Measurements from ENCODE around the gene RAMAC.
"Not testable (repeated sequence)": the region's sequence is repeated elsewhere in the genome, so short reads cannot be mapped to it uniquely, and the experiment has no call there.

RAMAC gene

DNA sequence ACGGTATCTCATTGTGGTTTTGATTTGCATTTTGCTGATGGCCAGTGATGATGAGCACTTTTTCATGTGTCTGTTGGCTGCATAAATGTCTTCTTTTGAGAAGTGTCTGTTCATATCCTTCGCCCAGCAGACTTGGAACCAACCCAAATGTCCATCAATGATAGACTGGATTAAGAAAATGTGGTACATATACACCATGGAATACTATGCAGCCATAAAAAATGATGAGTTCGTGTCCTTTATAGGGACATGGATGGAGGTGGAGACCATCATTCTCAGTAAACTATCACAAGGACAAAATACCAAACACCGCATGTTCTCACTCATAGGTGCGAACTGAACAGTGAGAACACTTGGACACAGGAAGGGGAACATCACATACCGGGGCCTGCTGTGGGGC is 45.2 kb downstream of the RAMAC start:
- H3K14ac ChIP-seq (ENCODE audit: low read length); H3K4me1 ChIP-seq (ENCODE audit: control insufficient read depth in 2 of 2, insufficient read depth in 1 of 2, low read depth in 1 of 2, low read length in 2 of 2); H3K9ac ChIP-seq (ENCODE audit: low read depth, low read length, poor library complexity); H3K27ac ChIP-seq (replicated peaks; ENCODE audit: low read length); H3K79me1 ChIP-seq (ENCODE audit: low read depth, low read length); H3K18ac ChIP-seq (ENCODE audit: low read length); H2BK120ac ChIP-seq (ENCODE audit: low read depth, low read length); H4K91ac ChIP-seq (ENCODE audit: low read depth, low read length, poor library complexity); H2BK15ac ChIP-seq (ENCODE audit: low read length); H3K4ac ChIP-seq (ENCODE audit: low read length); H2AFZ ChIP-seq (ENCODE audit: low read length); DNase-seq (ENCODE audit: low spot score); H2BK12ac ChIP-seq (ENCODE audit: low read length); H4K8ac ChIP-seq (ENCODE audit: low read depth, low read length); H3K27me3 ChIP-seq (ENCODE audit: control insufficient read depth in 3 of 3, insufficient read depth in 3 of 3, low read depth in 1 of 3, low read length in 3 of 3); H2BK5ac ChIP-seq (ENCODE audit: low read length); H3K23ac ChIP-seq (ENCODE audit: low read depth, low read length, poor library complexity); H3K4me2 ChIP-seq (ENCODE audit: insufficient read depth, low read length, poor library complexity, severe bottlenecking); H3K4me3 ChIP-seq (ENCODE audit: low read length in 2 of 2); H2AK5ac ChIP-seq (ENCODE audit: low read depth, low read length): not testable (repeated sequence)
- WGBS, 2 donors (ENCODE audit: extremely low coverage in 2 of 2, insufficient read length in 2 of 2, insufficient replicate concordance in 1 of 2) = no CpG with 5 or more reads among the region's 6 CpGs
- H3K36me3 ChIP-seq (replicated peaks in 1 of 2; ENCODE audit: control insufficient read depth in 2 of 2, insufficient read depth in 2 of 2, low read length in 2 of 2) = peaks cover 5 to 84% of the 10 kb centered on the region in 2 donors
- H3K9me3 ChIP-seq (replicated peaks in 1 of 2; ENCODE audit: control insufficient read depth in 2 of 2, insufficient read depth in 1 of 2, low read depth in 1 of 2, low read length in 2 of 2) = peaks cover 0 to 12% of the 10 kb centered on the region in 2 donors

DNA sequence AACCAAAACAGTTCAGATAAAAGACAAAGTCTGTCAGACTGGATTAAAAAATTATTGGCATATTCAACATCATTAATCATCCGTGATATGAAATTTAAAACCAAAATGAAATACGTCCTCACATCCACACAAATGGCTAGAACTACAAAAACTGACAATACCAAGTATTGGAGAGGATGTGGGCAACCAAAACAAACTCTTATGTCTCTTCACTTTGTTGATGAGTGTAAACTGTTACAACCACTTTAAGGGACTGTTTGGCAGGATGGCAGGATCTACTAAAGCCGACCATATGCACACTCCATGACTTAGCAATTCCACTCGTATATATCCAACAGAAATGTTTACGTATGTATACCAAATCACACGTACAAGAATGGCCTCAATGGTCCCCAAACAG is 50.2 kb downstream of the RAMAC start:
- Histone ChIP-seq H3K79me1 (ENCODE audit: low read depth, low read length) (no peaks in the 10 kb centered on the region), H3K27ac (replicated peaks; ENCODE audit: low read length) (no peak overlapping the region), H2BK15ac (ENCODE audit: low read length) (no peak overlapping the region), H3K9me3 (replicated peaks in 1 of 2; ENCODE audit: control insufficient read depth in 2 of 2, insufficient read depth in 1 of 2, low read depth in 1 of 2, low read length in 2 of 2) (peaks cover 0 to 23% of the 10 kb centered on the region in 2 donors), H2BK120ac (ENCODE audit: low read depth, low read length) (no peak overlapping the region), H4K8ac (ENCODE audit: low read depth, low read length) (no peak overlapping the region), H3K4ac (ENCODE audit: low read length) (no peak overlapping the region), H2BK12ac (ENCODE audit: low read length) (no peak overlapping the region), H3K14ac (ENCODE audit: low read length) (no peak overlapping the region), H3K23ac (ENCODE audit: low read depth, low read length, poor library complexity) (no peak overlapping the region), H3K4me2 (ENCODE audit: insufficient read depth, low read length, poor library complexity, severe bottlenecking) (no peak overlapping the region), H3K36me3 (replicated peaks in 1 of 2; ENCODE audit: control insufficient read depth in 2 of 2, insufficient read depth in 2 of 2, low read length in 2 of 2) (peaks cover 4 to 88% of the 10 kb centered on the region in 2 donors), H2BK5ac (ENCODE audit: low read length) (no peak overlapping the region), H3K4me3 (ENCODE audit: low read length in 2 of 2) (no peak overlapping the region), H2AFZ (ENCODE audit: low read length) (no peak overlapping the region), H3K27me3 (ENCODE audit: control insufficient read depth in 3 of 3, insufficient read depth in 3 of 3, low read depth in 1 of 3, low read length in 3 of 3) (no peaks in the 10 kb centered on the region), H3K4me1 (ENCODE audit: control insufficient read depth in 2 of 2, insufficient read depth in 1 of 2, low read depth in 1 of 2, low read length in 2 of 2) (no peaks in the 10 kb centered on the region), H4K91ac (ENCODE audit: low read depth, low read length, poor library complexity) (no peak overlapping the region), H3K9ac (ENCODE audit: low read depth, low read length, poor library complexity) (no peak overlapping the region), H2AK5ac (ENCODE audit: low read depth, low read length) (no peak overlapping the region), H3K18ac (ENCODE audit: low read length) (no peak overlapping the region)
- no CpG with 5 or more reads among the region's 6 CpGs for WGBS, 2 donors (ENCODE audit: extremely low coverage in 2 of 2, insufficient read length in 2 of 2, insufficient replicate concordance in 1 of 2)
- no peak for DNase-seq (ENCODE audit: low spot score)

GRCh38 chr15:83039206-83039605 is 53.2 kb downstream of the RAMAC start:
- peaks cover 0 to 12% of the 10 kb centered on the region in 2 donors for H3K9me3 ChIP-seq (replicated peaks in 1 of 2; ENCODE audit: control insufficient read depth in 2 of 2, insufficient read depth in 1 of 2, low read depth in 1 of 2, low read length in 2 of 2)
- H2BK15ac ChIP-seq (ENCODE audit: low read length) = no peak overlapping the region
- H3K14ac ChIP-seq (ENCODE audit: low read length) = no peak overlapping the region
- H3K4ac ChIP-seq (ENCODE audit: low read length) = no peak overlapping the region
- H4K8ac ChIP-seq (ENCODE audit: low read depth, low read length) = no peak overlapping the region
- H3K4me1 ChIP-seq (ENCODE audit: control insufficient read depth in 2 of 2, insufficient read depth in 1 of 2, low read depth in 1 of 2, low read length in 2 of 2) = no peaks in the 10 kb centered on the region
- no peak overlapping the region for H3K27ac ChIP-seq (replicated peaks; ENCODE audit: low read length)
- H2AK5ac ChIP-seq (ENCODE audit: low read depth, low read length) = no peak overlapping the region
- H2BK5ac ChIP-seq (ENCODE audit: low read length) = no peak overlapping the region
- no peak overlapping the region for H2BK12ac ChIP-seq (ENCODE audit: low read length)
- H3K79me1 ChIP-seq (ENCODE audit: low read depth, low read length) = no peaks in the 10 kb centered on the region
- DNase-seq (ENCODE audit: low spot score) = no peak
- H2BK120ac ChIP-seq (ENCODE audit: low read depth, low read length) = no peak overlapping the region
- no peak overlapping the region for H4K91ac ChIP-seq (ENCODE audit: low read depth, low read length, poor library complexity)
- H3K27me3 ChIP-seq (ENCODE audit: control insufficient read depth in 3 of 3, insufficient read depth in 3 of 3, low read depth in 1 of 3, low read length in 3 of 3) = no peaks in the 10 kb centered on the region
- no peak overlapping the region for H2AFZ ChIP-seq (ENCODE audit: low read length)
- H3K18ac ChIP-seq (ENCODE audit: low read length) = no peak overlapping the region
- no peak overlapping the region for H3K23ac ChIP-seq (ENCODE audit: low read depth, low read length, poor library complexity)
- no CpG with 5 or more reads among the region's 1 CpG for WGBS, 2 donors (ENCODE audit: extremely low coverage in 2 of 2, insufficient read length in 2 of 2, insufficient replicate concordance in 1 of 2)
- H3K9ac ChIP-seq (ENCODE audit: low read depth, low read length, poor library complexity) = no peak overlapping the region
- H3K4me2 ChIP-seq (ENCODE audit: insufficient read depth, low read length, poor library complexity, severe bottlenecking) = no peak overlapping the region
- H3K4me3 ChIP-seq (ENCODE audit: low read length in 2 of 2) = no peak overlapping the region
- H3K36me3 ChIP-seq (replicated peaks in 1 of 2; ENCODE audit: control insufficient read depth in 2 of 2, insufficient read depth in 2 of 2, low read length in 2 of 2) = peaks cover 8 to 87% of the 10 kb centered on the region in 2 donors

All from neuronal stem cell (in vitro differentiated cells).